Measurements from ENCODE around the gene SETD3. TPM values are rescaled to one million over a fixed set of nuclear protein-coding genes. Genes with fewer than 3 reads are reported as not detected.

SETD3 gene
- total RNA-seq, 2 experiments from 2014 or later, result 63.8 to 66.3 TPM

- peaks cover 57% of the 10 kb centered on the region for H3K36me3 Mint-ChIP-seq (ENCODE audit: low read depth)
- POLR2A ChIA-PET, result interaction anchor here (1.0 to 1.1 kb wide), 2 partner anchors 80 to 81 kb away, joined by 3 read pairs; partner anchors contain the start of genes CCNK and SETD3
These were observed 79.4 kb downstream of the SETD3 start for GRCh38 chr14:99401211-99401610.

GRCh38 chr14:99397698-99398097 is 83.0 kb downstream of the SETD3 start:
- no peak for DNase-seq
- H3K4me3 Mint-ChIP-seq, result no peak overlapping the region
- H3K27ac Mint-ChIP-seq, result no peak overlapping the region
- H3K36me3 Mint-ChIP-seq (ENCODE audit: low read depth), result peaks cover 45% of the 10 kb centered on the region
- H3K9me3 Mint-ChIP-seq, result no peaks in the 10 kb centered on the region
- POLR2A ChIA-PET, result interaction anchor here (1.9 kb wide), 1 partner anchor 18 kb away, joined by 5 read pairs; no protein-coding TSS in a partner anchor
- H3K27me3 Mint-ChIP-seq, result no peaks in the 10 kb centered on the region
- H3K4me1 Mint-ChIP-seq, result peaks cover 15% of the 10 kb centered on the region
- CTCF ChIA-PET, result interaction anchor here (0.8 to 7.4 kb wide), 4 partner anchors 9 to 78 kb away, joined by 3 to 94 read pairs (median 10); no protein-coding TSS in a partner anchor

More at GRCh38 chr14:99401211-99401610, 79.4 kb downstream of the SETD3 start:
- no peak overlapping the region for H3K4me3 Mint-ChIP-seq
- H3K9me3 Mint-ChIP-seq, result no peaks in the 10 kb centered on the region
- no peak for DNase-seq
- H3K4me1 Mint-ChIP-seq, result peaks cover 15% of the 10 kb centered on the region
- CTCF ChIA-PET, result interaction anchor here (1.9 to 3.4 kb wide), 3 partner anchors 8 to 15 kb away, joined by 7 to 29 read pairs (median 10); no protein-coding TSS in a partner anchor
- H3K27me3 Mint-ChIP-seq, result no peaks in the 10 kb centered on the region
- H3K27ac Mint-ChIP-seq, result no peak overlapping the region

DNA sequence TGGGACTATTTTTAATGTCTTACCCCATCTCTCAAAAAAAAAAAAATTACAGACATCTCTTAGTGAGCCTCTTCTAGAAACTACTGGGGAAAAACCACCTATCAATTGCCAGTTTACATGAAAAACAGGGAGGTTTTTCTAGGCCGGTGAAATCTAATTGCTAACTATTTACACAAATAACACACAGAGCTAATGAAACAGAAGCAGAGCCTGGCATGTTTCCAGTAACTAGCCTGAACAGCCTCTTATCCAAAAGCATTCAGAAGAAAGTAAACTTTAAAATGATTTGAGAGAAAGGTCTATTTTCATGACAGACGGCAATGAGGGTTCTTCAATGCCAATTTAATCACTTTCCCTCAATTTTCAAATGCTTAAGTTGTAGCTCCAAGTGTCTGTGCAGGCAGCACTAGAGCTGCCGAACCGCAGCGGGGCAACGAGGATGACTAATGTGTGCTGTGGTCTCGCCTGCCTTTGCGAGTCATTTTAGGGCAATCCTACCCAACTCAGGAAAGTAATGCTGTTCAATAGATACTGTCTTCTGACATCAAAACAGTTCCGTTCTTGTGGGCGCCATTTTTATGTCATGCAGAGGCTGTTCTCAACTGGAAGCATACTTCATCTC is 84.6 kb downstream of the SETD3 start:
- H3K4me3 Mint-ChIP-seq, result no peak overlapping the region
- no peaks in the 10 kb centered on the region for H3K9me3 Mint-ChIP-seq
- ChIA-PET CTCF (interaction anchor here (0.7 to 7.4 kb wide), 6 partner anchors 15 to 164 kb away, joined by 3 to 94 read pairs (median 4); partner anchors contain the start of genes CCNK and SETD3), POLR2A (interaction anchor here (1.3 to 1.9 kb wide), 2 partner anchors 9 to 20 kb away, joined by 3 to 5 read pairs; no protein-coding TSS in a partner anchor)
- peaks cover 8% of the 10 kb centered on the region for H3K4me1 Mint-ChIP-seq
- peak overlapping the region; percentile 31 for H3K27ac Mint-ChIP-seq
- H3K36me3 Mint-ChIP-seq (ENCODE audit: low read depth), result peaks cover 34% of the 10 kb centered on the region
- DNase-seq, result peak; percentile 62
- no peaks in the 10 kb centered on the region for H3K27me3 Mint-ChIP-seq

DNA sequence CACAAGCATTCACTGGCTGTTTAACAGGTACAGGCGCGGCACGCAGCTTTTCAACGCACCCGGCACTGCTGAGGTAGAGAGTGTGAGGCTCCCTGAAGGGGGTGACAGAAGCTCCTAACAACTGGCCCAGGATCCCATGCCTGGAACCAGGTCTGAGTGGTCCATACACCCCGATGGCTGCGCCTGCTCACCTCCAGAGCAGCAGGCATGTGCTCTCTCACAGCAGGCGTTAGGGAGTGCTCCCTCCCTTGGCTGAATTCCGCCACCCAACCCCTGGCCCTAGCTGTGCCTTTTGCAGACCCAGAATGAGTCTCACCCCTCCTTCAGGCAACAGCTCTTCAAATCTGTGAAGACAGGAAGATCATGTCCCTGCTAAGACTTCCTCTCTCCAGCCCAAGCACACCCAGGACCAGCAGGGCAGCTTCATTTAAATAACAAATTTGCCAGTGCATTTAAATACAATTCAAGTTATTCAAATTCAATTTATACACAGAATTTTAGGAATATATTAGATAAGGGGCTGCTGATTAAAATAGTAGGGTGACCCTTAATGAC is 86.0 kb downstream of the SETD3 start:
- H3K27ac Mint-ChIP-seq, result no peak overlapping the region
- no peak overlapping the region for H3K4me3 Mint-ChIP-seq
- ChIA-PET CTCF (interaction anchor here (0.9 to 7.4 kb wide), 3 partner anchors 22 to 86 kb away, joined by 5 to 94 read pairs (median 5); partner anchors contain the start of genes CCNK and SETD3), POLR2A (no interaction called here)
- no peaks in the 10 kb centered on the region for H3K9me3 Mint-ChIP-seq
- H3K27me3 Mint-ChIP-seq, result no peaks in the 10 kb centered on the region
- no peak for DNase-seq
- H3K4me1 Mint-ChIP-seq, result peaks cover 9% of the 10 kb centered on the region
- H3K36me3 Mint-ChIP-seq (ENCODE audit: low read depth), result peaks cover 26% of the 10 kb centered on the region

DNA sequence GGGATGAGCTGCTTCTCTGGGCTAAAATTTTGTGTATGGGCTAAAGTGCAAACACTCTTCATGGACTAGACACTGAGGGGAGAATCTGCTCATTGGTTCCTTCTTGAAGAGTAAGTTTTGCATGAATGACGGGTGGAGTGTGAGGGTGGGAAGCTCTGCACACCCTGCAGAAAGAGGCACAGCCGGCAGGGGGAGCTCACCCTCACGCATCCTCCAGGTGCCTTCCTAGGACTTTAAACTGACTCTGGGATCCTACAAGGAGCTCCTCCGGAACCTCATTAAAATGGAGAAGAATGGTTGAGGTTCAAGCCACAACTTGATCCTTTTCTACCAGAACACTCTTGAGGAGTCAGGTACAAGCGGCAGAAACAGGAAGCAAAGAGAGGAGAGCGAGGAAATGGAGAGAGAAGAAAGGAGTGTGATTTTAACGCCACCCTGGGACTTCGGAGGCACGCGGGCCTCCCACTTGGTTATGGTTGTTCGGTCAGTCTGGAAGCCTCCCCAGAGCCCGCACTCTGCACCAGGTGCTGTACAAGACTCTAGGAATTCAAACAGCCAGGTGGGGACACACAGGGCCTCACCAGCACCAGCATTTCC is 87.5 kb downstream of the SETD3 start:
- peak; percentile 44 for DNase-seq
- Mint-ChIP-seq H3K27me3 (no peaks in the 10 kb centered on the region), H3K9me3 (no peaks in the 10 kb centered on the region), H3K27ac (no peak overlapping the region), H3K4me1 (peaks cover 14% of the 10 kb centered on the region), H3K4me3 (no peak overlapping the region), H3K36me3 (ENCODE audit: low read depth) (peaks cover 14% of the 10 kb centered on the region)
- ChIA-PET POLR2A (interaction anchor here (0.6 to 1.0 kb wide), 2 partner anchors 9 to 88 kb away, joined by 3 read pairs; partner anchors contain the start of gene SETD3), CTCF (interaction anchor here (0.6 to 7.4 kb wide), 15 partner anchors 9 to 727 kb away, joined by 3 to 94 read pairs (median 7); partner anchors contain the start of genes CCNK and SETD3)

- no peaks in the 10 kb centered on the region for H3K27me3 Mint-ChIP-seq
- POLR2A ChIA-PET, result no interaction called here
- H3K36me3 Mint-ChIP-seq (ENCODE audit: low read depth), result peaks cover 7% of the 10 kb centered on the region
- H3K4me3 Mint-ChIP-seq, result no peak overlapping the region
- H3K9me3 Mint-ChIP-seq, result no peaks in the 10 kb centered on the region
- no peak overlapping the region for H3K27ac Mint-ChIP-seq
- CTCF ChIA-PET, result interaction anchor here (1.2 to 7.4 kb wide), 4 partner anchors 11 to 34 kb away, joined by 3 to 94 read pairs (median 11); no protein-coding TSS in a partner anchor
- DNase-seq, result no peak
- H3K4me1 Mint-ChIP-seq, result peaks cover 20% of the 10 kb centered on the region
These were observed 89.0 kb downstream of the SETD3 start for GRCh38 chr14:99391671-99392070.

- CTCF ChIA-PET, result interaction anchor here (0.7 to 4.3 kb wide), 9 partner anchors 8 to 102 kb away, joined by 3 to 65 read pairs (median 4); partner anchors contain the start of genes CCNK and SETD3
- Mint-ChIP-seq H3K9me3 (no peaks in the 10 kb centered on the region), H3K27me3 (peaks cover 10% of the 10 kb centered on the region), H3K4me3 (no peak overlapping the region), H3K36me3 (ENCODE audit: low read depth) (no peaks in the 10 kb centered on the region), H3K27ac (no peak overlapping the region), H3K4me1 (peaks cover 12% of the 10 kb centered on the region)
- peak; percentile 23 for DNase-seq
- POLR2A ChIA-PET, result no interaction called here
These were observed 91.4 kb downstream of the SETD3 start for GRCh38 chr14:99389174-99389826.

DNA sequence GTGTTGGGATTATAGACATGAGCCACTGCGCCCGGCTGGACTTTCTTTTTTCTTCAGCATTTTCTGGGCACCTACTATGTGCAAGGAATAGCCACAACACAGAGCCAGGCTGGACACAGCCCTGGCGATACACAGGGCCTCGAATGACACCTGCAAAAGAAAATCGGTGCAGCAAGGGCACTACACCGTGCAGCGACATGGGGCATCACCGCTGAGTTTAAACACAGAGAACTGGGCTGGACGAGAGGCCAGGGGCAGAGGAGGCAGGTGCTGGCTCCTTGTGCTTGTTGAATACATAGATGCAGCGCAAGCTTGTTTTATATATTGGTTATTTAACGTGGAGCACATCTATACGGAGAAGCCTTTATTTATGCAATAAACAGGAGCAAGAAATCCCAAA is 92.4 kb downstream of the SETD3 start:
- Mint-ChIP-seq H3K4me3 (no peak overlapping the region), H3K36me3 (ENCODE audit: low read depth) (no peaks in the 10 kb centered on the region), H3K4me1 (peaks cover 12% of the 10 kb centered on the region), H3K9me3 (no peaks in the 10 kb centered on the region), H3K27ac (no peak overlapping the region), H3K27me3 (peaks cover 10% of the 10 kb centered on the region)
- DNase-seq, result no peak
- CTCF ChIA-PET, result interaction anchor here (0.7 to 4.3 kb wide), 8 partner anchors 9 to 274 kb away, joined by 3 to 65 read pairs (median 6); partner anchors contain the start of genes CCNK and SETD3
- POLR2A ChIA-PET, result interaction anchor here (0.8 to 1.5 kb wide), 2 partner anchors 9 to 95 kb away, joined by 3 read pairs; no protein-coding TSS in a partner anchor

DNA sequence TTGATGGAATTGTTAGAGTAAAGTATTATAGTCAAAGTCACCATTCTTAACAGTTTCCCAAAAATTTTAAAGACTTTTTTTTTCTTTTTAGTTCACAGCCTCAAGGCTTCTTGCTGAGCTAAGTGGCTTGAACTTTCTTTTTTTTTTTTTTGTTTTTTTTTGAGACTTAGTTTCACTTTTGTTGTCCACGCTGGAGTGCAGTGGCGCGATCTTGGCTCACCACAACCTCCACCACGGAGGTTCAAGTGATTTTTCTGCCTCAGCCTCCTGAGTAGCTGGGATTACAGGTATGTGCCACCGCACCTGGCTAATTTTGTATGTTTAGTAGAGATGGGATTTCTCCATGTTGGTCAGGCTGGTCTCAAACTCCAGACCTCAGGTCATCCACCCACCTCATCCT is 92.8 kb downstream of the SETD3 start:
- ChIA-PET POLR2A (interaction anchor here (0.8 to 1.5 kb wide), 2 partner anchors 9 to 95 kb away, joined by 3 read pairs; no protein-coding TSS in a partner anchor), CTCF (interaction anchor here (0.6 to 4.3 kb wide), 5 partner anchors 10 to 274 kb away, joined by 3 to 65 read pairs (median 3); partner anchors contain the start of gene CCNK)
- peaks cover 12% of the 10 kb centered on the region for H3K4me1 Mint-ChIP-seq
- H3K27me3 Mint-ChIP-seq, result peaks cover 10% of the 10 kb centered on the region
- peak; percentile 25 for DNase-seq
- H3K4me3 Mint-ChIP-seq, result no peak overlapping the region
- no peak overlapping the region for H3K27ac Mint-ChIP-seq
- no peaks in the 10 kb centered on the region for H3K36me3 Mint-ChIP-seq (ENCODE audit: low read depth)
- H3K9me3 Mint-ChIP-seq, result no peaks in the 10 kb centered on the region

- no peaks in the 10 kb centered on the region for H3K36me3 Mint-ChIP-seq (ENCODE audit: low read depth)
- H3K4me3 Mint-ChIP-seq, result no peak overlapping the region
- DNase-seq, result no peak
- no peaks in the 10 kb centered on the region for H3K9me3 Mint-ChIP-seq
- peaks cover 15% of the 10 kb centered on the region for H3K27me3 Mint-ChIP-seq
- H3K4me1 Mint-ChIP-seq, result peaks cover 12% of the 10 kb centered on the region
- H3K27ac Mint-ChIP-seq, result no peak overlapping the region
- CTCF ChIA-PET, result no interaction called here
- POLR2A ChIA-PET, result interaction anchor here (1.4 kb wide), 1 partner anchor 9 kb away, joined by 3 read pairs; no protein-coding TSS in a partner anchor
These were observed 95.9 kb downstream of the SETD3 start for GRCh38 chr14:99384450-99385417.
